HL-60 (cell line): ENCODE data around the gene MAGI2.

Experiments used
- CTCF ChIP-seq: IDR thresholded peaks from one replicate; pipeline ENCODE4 v1.5.1; 2011; ENCODE audit warnings: low read length, control low read depth, inconsistent platforms; ENCODE audit not compliant: insufficient read depth
- POLR2AphosphoS5 ChIP-seq: IDR thresholded peaks from 2 replicates; pipeline ENCODE4 v1.6.1; 2012; ENCODE audit warnings: low read depth
- REST ChIP-seq: IDR thresholded peaks from 2 replicates; pipeline ENCODE4 v1.6.1; 2012; ENCODE audit warnings: low read depth; ENCODE audit not compliant: insufficient replicate concordance

- TF ChIP-seq CTCF (no peak), REST (no peak), POLR2AphosphoS5 (no peak)
Observed at GRCh38 chr7:78370936-78371335, 1082.5 kb downstream of the MAGI2 start.
